ENCODE results near the gene ZCCHC7.

DNA sequence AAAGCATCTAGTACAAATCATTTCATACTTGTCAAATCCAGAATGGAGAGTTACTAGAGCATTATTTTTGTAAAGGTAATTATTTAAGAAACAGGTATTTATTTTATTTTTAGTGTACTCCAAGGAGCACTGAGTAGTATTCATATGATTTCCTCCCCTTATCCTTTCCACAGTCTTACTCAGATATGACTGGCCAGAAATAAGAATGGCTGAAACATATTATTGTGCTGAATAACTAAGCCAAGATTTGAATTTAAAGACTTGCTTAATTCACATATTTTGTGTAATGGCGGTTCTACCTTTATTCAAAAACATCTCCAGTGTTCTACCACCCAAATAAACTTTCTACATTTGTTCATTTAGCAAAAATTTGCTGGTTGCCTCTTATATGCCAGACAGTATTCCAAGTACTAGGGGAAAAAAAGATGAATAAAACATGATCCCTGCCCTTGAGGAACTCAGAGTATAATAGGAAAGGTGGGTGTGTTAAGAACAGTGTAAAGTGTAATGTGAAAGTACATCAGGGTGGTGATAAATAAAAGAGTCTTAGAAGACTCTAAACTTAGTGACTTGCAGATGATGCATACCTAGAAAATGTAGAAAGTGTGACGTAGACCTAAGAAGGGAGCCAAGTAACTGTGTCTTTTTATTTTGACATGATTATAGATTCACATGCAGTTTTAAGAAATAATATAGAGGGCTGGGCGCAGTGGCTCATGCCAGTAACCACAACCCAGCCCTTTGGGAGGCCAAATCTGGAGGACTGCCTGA, 191.7 kb downstream of the ZCCHC7 start:
- TF ChIP-seq ZBTB8A (IDR thresholded peaks at IDR 0.05; ENCODE audit: partially characterized antibody) (no peak), ZNF124 (CRISPR knock-in tag; IDR thresholded peaks at IDR 0.05) (no peak), CTCF (IDR thresholded peaks at IDR 0.05 in 2 of 3, conservative IDR thresholded peaks at IDR 0.05 in 1 of 3; ENCODE audit: insufficient read depth in 2 of 3, low read depth in 1 of 3, low read length in 3 of 3) (no peak)
- TF ChIP-seq, protein P1, sequence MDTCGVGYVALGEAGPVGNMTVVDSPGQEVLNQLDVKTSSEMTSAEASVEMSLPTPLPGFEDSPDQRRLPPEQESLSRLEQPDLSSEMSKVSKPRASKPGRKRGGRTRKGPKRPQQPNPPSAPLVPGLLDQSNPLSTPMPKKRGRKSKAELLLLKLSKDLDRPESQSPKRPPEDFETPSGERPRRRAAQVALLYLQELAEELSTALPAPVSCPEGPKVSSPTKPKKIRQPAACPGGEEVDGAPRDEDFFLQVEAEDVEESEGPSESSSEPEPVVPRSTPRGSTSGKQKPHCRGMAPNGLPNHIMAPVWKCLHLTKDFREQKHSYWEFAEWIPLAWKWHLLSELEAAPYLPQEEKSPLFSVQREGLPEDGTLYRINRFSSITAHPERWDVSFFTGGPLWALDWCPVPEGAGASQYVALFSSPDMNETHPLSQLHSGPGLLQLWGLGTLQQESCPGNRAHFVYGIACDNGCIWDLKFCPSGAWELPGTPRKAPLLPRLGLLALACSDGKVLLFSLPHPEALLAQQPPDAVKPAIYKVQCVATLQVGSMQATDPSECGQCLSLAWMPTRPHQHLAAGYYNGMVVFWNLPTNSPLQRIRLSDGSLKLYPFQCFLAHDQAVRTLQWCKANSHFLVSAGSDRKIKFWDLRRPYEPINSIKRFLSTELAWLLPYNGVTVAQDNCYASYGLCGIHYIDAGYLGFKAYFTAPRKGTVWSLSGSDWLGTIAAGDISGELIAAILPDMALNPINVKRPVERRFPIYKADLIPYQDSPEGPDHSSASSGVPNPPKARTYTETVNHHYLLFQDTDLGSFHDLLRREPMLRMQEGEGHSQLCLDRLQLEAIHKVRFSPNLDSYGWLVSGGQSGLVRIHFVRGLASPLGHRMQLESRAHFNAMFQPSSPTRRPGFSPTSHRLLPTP (IDR thresholded peaks at IDR 0.05; ENCODE audit: borderline replicate concordance, extremely low read depth, insufficient read length) = no peak
